ENCODE results near the gene CSNK1D. TPM values are rescaled to one million over a fixed set of nuclear protein-coding genes. Genes with fewer than 3 reads are reported as not detected.

The CSNK1D gene
- 81.9 and 85.3 TPM in 2 replicates for total RNA-seq

DNA sequence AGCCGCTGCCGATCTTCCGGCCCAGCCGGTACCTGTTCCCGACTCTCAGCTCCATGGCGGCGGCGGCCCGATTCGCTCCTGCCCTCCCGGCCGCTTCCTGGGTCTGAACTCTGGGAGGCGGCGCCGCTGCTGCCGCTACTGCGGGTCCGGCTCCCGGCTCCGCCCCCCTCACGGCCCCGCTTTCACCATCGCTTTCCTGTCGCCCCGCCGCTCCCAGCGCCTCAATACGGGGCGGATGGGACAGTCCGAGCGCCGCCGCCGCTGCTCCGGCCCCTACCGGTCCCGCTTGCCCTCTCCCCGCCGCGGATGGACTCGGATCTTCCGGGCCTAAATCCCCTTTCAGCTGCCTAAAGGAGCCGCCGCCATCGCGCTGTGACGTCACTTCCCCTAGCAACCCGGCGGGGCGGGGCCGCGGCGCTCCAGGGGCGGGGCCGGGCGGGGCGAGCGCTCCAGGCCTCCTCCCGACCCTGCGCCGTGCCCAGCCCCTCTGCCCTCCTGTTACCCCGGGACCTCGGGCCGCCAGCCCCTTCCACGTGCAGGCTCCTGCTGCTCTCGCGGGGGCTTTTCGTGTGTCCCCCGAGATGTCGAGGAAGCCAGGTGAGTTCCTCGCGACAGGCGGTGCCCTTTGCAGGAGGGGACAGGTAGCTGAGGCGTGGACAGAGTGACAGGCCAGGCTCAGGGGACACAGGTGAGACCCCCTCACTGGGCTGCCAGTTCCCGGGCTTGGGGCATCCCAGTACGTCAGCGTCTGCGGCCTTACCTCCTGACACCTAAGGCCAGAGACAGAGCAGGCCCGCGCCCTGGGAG, at the start of gene CSNK1D:
Gene CSNK1D (minus strand): TSS at position 374 of the 807 bp plus-strand sequence. CDS start 319 bp downstream, at position 55.

DNA sequence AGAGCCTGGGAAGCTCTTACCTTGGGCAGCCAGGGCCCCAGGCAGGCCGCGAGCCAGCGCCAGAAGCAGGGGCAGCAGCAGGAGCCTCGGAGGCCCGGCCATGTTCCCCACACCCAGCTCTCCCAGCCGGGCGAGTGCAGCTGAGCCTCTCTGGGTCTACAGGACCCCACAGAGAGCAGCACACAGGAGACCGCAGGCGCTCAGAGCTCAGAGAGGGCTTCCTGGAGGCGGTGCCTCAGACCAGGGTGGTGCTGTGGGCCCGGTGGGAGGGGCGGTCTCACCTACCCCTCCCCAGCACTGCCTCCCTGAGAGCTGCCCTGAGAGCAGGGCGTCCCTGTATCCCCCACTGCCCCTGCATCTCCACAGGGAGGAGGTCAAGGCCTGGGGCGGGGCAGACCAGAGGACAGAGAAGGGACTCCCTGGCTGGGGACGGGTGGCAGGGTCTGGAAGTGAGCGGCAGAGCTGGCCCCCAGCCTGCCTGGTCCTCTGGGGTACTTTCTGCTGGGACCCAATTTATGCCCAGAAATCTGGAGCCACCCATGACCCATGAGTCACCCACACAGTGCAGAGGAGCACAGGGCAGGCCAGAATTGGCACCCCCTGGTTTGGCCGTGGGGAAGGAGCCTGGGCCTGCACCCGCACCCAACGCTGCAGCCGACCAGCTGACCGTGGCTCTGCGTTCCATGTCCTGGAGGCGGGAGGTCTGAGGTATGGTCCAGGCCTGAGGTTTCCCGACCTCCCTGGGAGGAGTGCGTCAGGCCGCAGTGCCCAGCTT, 44.1 kb upstream of the CSNK1D start, which contains the start of gene CD7:
Gene CD7 (minus strand): TSS at position 215 of the 775 bp plus-strand sequence. CDS start 113 bp downstream, at position 102.

DNA sequence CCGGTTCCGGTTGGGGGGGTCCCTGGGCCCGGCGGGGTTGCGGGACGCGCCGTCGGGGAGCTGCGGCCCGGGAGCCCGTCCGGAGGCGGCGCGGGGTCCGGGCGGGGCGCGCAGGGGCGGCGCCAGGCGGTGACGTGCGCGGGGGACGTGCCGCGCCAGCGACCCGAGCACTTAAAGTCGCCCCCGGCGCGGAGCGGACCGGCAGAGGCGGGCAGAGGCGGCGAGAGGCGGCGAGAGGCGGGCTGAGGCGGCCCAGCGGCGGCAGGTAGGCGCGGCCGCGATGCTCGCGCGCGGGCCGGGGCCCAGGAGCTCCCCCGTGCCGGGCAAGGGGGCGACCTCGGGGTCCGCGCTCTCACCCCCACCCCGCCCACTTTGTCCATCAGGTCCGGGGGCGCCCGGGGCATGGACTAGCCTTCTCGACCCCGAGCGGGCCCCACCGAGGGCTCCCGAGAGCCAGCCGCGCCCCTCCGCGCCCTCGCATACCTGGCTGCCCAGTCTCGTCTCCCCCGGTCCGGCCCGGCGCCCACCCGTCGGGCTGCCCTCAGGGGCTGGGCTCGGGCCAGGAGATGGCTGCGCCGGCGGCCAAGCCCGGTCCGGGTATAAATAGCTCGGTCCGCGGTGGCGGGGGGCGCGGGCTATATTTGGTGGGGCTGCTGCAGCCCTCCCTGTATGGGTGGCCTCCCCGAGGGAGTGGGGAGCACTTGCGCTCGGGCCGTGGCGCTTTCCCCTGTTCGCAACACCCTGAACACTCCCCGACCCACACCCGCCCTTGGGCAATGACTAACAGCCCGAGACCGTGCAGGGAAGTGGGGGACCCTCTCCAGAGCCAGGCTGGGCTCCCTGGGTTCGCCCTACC, 44.4 kb downstream of the CSNK1D start, which contains the start of gene SLC16A3:
Gene SLC16A3 (plus strand): TSS at position 201 of the 856 bp plus-strand sequence. CDS start 6,967 bp downstream, outside the sequence.

DNA sequence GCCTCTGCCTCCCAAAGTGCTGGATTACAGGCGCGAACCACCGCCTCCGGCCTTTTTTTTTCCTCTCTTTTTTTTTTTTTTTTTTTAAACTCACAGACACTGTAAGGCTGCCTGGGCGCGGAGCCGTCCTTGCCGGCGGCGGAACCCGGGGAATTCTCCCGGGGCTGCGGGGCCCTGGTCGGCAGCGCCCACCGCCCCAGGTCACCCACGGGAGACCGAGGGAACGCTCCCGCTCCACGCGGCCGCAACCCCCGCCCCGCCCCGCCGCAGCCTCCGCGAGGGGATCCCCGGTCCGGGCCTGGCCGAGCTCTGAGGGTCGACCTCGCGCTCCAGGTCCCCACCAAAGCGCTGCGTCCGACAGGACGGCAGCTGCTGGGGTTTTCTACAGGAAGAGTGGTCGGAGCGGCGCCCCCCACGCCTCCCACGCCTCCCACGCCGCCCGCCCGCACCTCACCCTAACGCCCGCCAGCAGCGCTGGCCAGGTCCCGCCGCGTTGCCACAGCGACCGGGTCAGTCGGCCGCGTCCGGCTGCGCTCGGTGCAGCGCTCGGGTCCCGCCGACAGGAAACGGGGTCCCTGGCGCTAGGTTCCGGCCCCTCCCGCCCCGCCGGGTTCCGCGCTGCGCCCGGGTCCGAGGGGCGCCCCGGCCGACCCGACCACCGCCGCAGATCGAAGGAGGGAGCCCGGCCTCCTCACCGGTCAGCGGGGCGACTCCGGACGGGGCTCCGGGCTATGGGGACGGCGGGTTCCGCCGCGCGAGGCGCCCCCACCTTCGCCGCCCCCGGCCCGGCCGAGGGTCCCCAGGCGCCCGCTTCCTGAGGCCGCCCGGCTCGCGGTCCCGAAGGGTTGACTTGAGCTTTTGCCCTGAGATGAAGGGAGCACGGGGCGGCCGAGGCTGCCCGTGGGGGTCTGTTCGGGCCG, 60.9 kb downstream of the CSNK1D start, which contains the start of gene CCDC57:
Gene CCDC57 (minus strand): TSS at position 512 of the 920 bp plus-strand sequence. CDS start 10,898 bp downstream, outside the sequence.

Other genes with a start within 250 kb of the CSNK1D start
- 17.0 and 36.3 TPM in 2 replicates for gene RAC3, start 242.0 kb downstream of the CSNK1D start, total RNA-seq
- gene DCXR, start 236.0 kb downstream of the CSNK1D start, total RNA-seq, result 40.1 and 43.4 TPM in 2 replicates
- 22.4 and 45.7 TPM in 2 replicates for gene RFNG, start 221.9 kb downstream of the CSNK1D start, total RNA-seq
- gene GPS1, start 221.8 kb downstream of the CSNK1D start, total RNA-seq, result 116 and 131 TPM in 2 replicates
- gene DUS1L, start 207.9 kb downstream of the CSNK1D start, total RNA-seq, result 63.3 and 68.3 TPM in 2 replicates
- 92.1 and 158 TPM in 2 replicates for gene FASN, start 175.5 kb downstream of the CSNK1D start, total RNA-seq
- 12.1 and 14.3 TPM in 2 replicates for gene CCDC57, start 60.9 kb downstream of the CSNK1D start, total RNA-seq
- gene SLC16A3, start 44.7 kb downstream of the CSNK1D start, total RNA-seq, result 121 and 194 TPM in 2 replicates
- not detected in 2 replicates for gene CD7, start 43.9 kb upstream of the CSNK1D start, total RNA-seq
- gene SECTM1, start 60.1 kb upstream of the CSNK1D start, total RNA-seq, result 0.48 and 0.98 TPM in 2 replicates
- gene TEX19, start 85.5 kb upstream of the CSNK1D start, total RNA-seq, result under 0.01 TPM in 1 of 2 replicates, not detected in the other
- not detected in 2 replicates for gene UTS2R, start 98.1 kb upstream of the CSNK1D start, total RNA-seq
- 11.5 and 17.6 TPM in 2 replicates for gene HEXD, start 144.6 kb upstream of the CSNK1D start, total RNA-seq
- 26.3 and 30.4 TPM in 2 replicates for gene OGFOD3, start 144.9 kb upstream of the CSNK1D start, total RNA-seq
- gene CYBC1, start 177.1 kb upstream of the CSNK1D start, total RNA-seq, result 44.9 and 58.5 TPM in 2 replicates
- gene NARF, start 185.0 kb upstream of the CSNK1D start, total RNA-seq, result 91.8 and 116 TPM in 2 replicates
- 44.3 and 50.3 TPM in 2 replicates for gene FOXK2, start 246.0 kb upstream of the CSNK1D start, total RNA-seq